ENCODE results near the gene NF1. TPM values are rescaled to one million over a fixed set of nuclear protein-coding genes. Genes with fewer than 3 reads are reported as not detected.

NF1 gene
- total RNA-seq, 1 donor from 2014 or later = 58.7 TPM

DNA sequence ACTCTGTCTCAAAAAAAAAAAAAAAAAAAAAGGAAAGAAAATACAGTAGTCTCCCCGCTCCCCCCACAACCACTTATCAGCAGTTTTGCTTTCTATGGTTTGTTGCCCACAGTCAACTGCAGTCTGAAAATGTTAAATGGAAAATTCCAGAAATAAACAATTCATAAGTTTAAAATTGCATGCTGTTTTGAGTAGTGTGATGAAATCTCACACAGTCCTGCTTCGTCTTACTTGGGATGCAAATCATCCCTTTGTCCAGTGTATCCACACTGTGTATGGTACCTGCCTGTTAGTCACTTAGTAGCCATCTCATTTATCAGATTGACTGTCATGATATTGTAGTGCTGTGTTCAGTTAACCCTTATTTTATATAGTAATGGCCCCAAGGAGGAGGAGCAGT lies 41.5 kb downstream of the NF1 start:
- no peaks in the 10 kb centered on the region for H3K27me3 ChIP-seq
- no peaks in the 10 kb centered on the region for H3K9me3 ChIP-seq
- DNase-seq (ENCODE audit: extremely low spot score in 2 of 2) = no peak
- H3K4me3 ChIP-seq = no peak overlapping the region
- intact Hi-C loops (cut with DNase I) = no loop called here
- peaks cover 2% of the 10 kb centered on the region for H3K4me1 ChIP-seq
- no peak for TF ChIP-seq POLR2AphosphoS5 (IDR thresholded peaks at IDR 0.05; ENCODE audit: insufficient read depth in 1 of 2, low read depth in 1 of 2)
- TF ChIP-seq, protein P1, sequence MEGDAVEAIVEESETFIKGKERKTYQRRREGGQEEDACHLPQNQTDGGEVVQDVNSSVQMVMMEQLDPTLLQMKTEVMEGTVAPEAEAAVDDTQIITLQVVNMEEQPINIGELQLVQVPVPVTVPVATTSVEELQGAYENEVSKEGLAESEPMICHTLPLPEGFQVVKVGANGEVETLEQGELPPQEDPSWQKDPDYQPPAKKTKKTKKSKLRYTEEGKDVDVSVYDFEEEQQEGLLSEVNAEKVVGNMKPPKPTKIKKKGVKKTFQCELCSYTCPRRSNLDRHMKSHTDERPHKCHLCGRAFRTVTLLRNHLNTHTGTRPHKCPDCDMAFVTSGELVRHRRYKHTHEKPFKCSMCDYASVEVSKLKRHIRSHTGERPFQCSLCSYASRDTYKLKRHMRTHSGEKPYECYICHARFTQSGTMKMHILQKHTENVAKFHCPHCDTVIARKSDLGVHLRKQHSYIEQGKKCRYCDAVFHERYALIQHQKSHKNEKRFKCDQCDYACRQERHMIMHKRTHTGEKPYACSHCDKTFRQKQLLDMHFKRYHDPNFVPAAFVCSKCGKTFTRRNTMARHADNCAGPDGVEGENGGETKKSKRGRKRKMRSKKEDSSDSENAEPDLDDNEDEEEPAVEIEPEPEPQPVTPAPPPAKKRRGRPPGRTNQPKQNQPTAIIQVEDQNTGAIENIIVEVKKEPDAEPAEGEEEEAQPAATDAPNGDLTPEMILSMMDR (IDR thresholded peaks at IDR 0.05) = no peak
- no peak for TF ChIP-seq POLR2A (IDR thresholded peaks at IDR 0.05)
- no peaks in the 10 kb centered on the region for H3K36me3 ChIP-seq
- no peak overlapping the region for H3K27ac ChIP-seq

DNA sequence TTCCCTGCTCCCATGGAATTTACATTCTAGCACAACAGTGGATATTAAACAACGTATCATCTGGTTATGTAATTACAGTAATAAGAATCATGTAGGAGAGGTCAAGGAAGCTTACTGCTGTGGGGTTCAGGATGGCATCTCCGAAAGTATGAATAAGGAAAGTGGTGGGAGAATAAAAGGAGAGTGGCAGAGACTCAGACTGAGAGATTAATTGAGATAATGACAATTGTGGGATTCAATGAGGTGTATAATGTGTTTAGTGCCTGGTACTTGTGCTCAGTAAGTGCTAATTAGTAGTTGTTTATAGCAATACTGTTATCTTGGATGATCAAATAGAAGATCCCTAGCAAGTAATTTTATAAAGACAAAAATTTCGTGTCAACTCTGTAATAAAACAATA lies 45.3 kb downstream of the NF1 start:
- Histone ChIP-seq H3K4me3 (no peak overlapping the region), H3K27ac (no peak overlapping the region), H3K36me3 (no peaks in the 10 kb centered on the region), H3K4me1 (no peaks in the 10 kb centered on the region), H3K9me3 (no peaks in the 10 kb centered on the region), H3K27me3 (no peaks in the 10 kb centered on the region)
- no peak for TF ChIP-seq POLR2A (IDR thresholded peaks at IDR 0.05)
- TF ChIP-seq POLR2AphosphoS5 (IDR thresholded peaks at IDR 0.05; ENCODE audit: insufficient read depth in 1 of 2, low read depth in 1 of 2) = no peak
- TF ChIP-seq, protein P1 (IDR thresholded peaks at IDR 0.05) = no peak
- intact Hi-C loops (cut with DNase I) = no loop called here
- DNase-seq (ENCODE audit: extremely low spot score in 2 of 2) = no peak

DNA sequence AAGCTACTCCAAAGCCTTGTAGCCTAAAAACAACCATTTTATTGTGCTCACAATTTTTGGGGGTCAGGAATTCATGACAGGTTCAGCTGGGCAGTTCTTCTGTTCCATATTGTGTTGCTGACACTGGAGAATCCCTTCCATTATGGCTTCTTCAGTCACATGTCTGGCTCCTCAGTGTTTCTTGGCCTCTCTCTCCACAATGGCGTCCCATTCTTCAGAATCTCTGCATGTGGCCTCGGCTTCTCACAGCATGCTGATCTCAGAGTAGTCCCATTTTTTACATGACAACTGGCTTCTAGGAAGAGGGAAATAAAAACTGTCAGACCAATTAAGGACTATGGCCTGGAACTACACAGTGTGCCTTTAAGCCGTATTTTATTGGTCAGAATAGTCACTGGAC lies 49.7 kb downstream of the NF1 start:
- Histone ChIP-seq H3K9me3 (no peaks in the 10 kb centered on the region), H3K4me1 (no peaks in the 10 kb centered on the region), H3K27me3 (no peaks in the 10 kb centered on the region), H3K27ac (no peak overlapping the region), H3K4me3 (no peak overlapping the region), H3K36me3 (no peaks in the 10 kb centered on the region)
- no peak for DNase-seq (ENCODE audit: extremely low spot score in 2 of 2)
- intact Hi-C loops (cut with DNase I) = no loop called here
- TF ChIP-seq POLR2A (IDR thresholded peaks at IDR 0.05) (no peak), POLR2AphosphoS5 (IDR thresholded peaks at IDR 0.05; ENCODE audit: insufficient read depth in 1 of 2, low read depth in 1 of 2) (no peak)
- TF ChIP-seq, protein P1 (IDR thresholded peaks at IDR 0.05) = no peak

DNA sequence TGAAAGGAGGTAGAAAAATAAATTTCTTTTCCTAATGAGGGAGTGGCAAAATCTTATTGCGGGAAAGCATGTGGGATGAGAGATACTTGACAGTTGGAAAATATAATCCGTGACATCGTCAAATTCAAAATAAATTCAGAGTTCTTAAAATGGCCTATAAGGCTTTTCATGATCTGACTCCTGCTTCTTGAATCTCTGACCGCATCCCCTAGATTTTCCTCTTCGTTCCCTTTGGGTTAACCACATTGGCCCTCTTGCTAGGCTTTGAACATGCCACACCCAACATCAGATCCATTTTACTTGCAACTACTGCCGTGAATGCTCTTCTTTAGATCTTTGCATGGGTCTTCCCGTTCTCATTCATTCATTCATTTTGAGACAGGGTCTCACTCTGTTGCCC lies 50.1 kb downstream of the NF1 start:
- no peak overlapping the region for H3K27ac ChIP-seq
- no peaks in the 10 kb centered on the region for H3K27me3 ChIP-seq
- TF ChIP-seq POLR2A (IDR thresholded peaks at IDR 0.05) (no peak), POLR2AphosphoS5 (IDR thresholded peaks at IDR 0.05; ENCODE audit: insufficient read depth in 1 of 2, low read depth in 1 of 2) (no peak)
- TF ChIP-seq, protein P1 (IDR thresholded peaks at IDR 0.05) = no peak
- intact Hi-C loops (cut with DNase I) = no loop called here
- DNase-seq (ENCODE audit: extremely low spot score in 2 of 2) = no peak
- no peaks in the 10 kb centered on the region for H3K36me3 ChIP-seq
- no peak overlapping the region for H3K4me3 ChIP-seq
- no peaks in the 10 kb centered on the region for H3K9me3 ChIP-seq
- no peaks in the 10 kb centered on the region for H3K4me1 ChIP-seq

DNA sequence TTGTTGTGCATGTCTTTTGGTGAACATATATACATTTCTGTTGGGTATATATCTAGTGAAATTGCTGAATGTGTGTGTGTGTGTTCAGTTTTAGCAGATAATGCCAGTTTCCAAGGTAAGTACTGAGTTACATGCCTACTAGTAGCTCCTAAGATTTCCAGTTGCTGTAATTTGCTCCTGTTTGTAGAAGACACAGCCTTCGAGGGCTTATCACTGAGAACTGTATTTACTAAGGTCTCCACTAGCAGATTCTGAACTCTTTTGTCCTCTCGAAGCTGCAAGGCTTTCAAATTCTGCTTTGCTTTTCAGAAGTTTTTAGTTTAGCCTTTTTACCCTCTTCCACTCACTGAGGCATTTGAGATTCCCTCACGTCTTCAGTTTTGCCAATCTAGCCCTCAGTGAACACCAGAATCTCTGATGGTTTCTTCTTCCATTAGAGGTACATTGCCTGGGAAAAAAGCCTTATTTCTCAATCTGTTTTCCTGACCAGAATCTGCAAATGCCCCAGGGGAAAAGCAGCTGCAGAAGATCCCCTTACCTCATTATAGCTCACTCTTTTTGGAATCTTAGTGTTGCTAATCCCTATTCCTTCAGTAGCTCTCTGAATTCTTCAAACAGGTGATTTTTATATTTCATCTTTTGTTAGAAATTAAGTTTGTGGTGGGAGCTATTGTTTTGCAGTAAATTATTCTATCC lies 52.9 kb downstream of the NF1 start:
- Histone ChIP-seq H3K36me3 (no peaks in the 10 kb centered on the region), H3K4me3 (no peak overlapping the region), H3K9me3 (no peaks in the 10 kb centered on the region), H3K27me3 (no peaks in the 10 kb centered on the region), H3K27ac (no peak overlapping the region), H3K4me1 (no peaks in the 10 kb centered on the region)
- intact Hi-C loops (cut with DNase I) = no loop called here
- TF ChIP-seq POLR2AphosphoS5 (IDR thresholded peaks at IDR 0.05; ENCODE audit: insufficient read depth in 1 of 2, low read depth in 1 of 2) (no peak), POLR2A (IDR thresholded peaks at IDR 0.05) (no peak)
- TF ChIP-seq, protein P1 (IDR thresholded peaks at IDR 0.05) = no peak
- DNase-seq (ENCODE audit: extremely low spot score in 2 of 2) = no peak
